Measurements from ENCODE around the gene AMACR.

The AMACR gene

DNA sequence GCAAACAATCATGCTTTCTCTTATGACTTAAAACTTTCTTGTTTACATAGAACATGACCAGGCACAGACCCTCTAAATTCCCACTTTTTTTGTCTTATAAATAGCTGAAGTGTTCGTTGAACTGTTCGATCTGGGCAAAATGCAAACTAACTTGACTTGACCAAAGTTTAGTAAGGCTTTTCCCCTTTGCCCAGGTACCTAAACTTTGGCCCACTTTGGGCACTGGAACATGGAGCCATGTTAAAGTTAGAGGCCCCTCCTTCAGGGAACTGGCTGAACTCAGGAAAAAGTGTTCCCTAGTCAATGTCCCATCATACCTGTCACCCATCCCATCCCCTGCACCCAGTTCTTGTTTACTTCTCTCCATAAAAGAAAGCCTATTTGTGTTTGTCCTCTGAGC, 9.4 kb upstream of the AMACR start:
- no peaks in the 10 kb centered on the region for H3K36me3 ChIP-seq
- TF ChIP-seq, protein P1, sequence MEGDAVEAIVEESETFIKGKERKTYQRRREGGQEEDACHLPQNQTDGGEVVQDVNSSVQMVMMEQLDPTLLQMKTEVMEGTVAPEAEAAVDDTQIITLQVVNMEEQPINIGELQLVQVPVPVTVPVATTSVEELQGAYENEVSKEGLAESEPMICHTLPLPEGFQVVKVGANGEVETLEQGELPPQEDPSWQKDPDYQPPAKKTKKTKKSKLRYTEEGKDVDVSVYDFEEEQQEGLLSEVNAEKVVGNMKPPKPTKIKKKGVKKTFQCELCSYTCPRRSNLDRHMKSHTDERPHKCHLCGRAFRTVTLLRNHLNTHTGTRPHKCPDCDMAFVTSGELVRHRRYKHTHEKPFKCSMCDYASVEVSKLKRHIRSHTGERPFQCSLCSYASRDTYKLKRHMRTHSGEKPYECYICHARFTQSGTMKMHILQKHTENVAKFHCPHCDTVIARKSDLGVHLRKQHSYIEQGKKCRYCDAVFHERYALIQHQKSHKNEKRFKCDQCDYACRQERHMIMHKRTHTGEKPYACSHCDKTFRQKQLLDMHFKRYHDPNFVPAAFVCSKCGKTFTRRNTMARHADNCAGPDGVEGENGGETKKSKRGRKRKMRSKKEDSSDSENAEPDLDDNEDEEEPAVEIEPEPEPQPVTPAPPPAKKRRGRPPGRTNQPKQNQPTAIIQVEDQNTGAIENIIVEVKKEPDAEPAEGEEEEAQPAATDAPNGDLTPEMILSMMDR (IDR thresholded peaks at IDR 0.05) = no peak
- no peaks in the 10 kb centered on the region for H3K9me3 ChIP-seq
- no peak overlapping the region for H3K27ac ChIP-seq
- no peak overlapping the region for H3K4me3 ChIP-seq (ENCODE audit: low read depth in 1 of 2, low read length in 1 of 2)
- H3K27me3 ChIP-seq = no peaks in the 10 kb centered on the region
- peaks cover 19% of the 10 kb centered on the region in 2 experiments for H3K4me1 ChIP-seq (ENCODE audit: control insufficient read depth in 1 of 2, insufficient read depth in 1 of 2, low read depth in 1 of 2, low read length in 1 of 2)

DNA sequence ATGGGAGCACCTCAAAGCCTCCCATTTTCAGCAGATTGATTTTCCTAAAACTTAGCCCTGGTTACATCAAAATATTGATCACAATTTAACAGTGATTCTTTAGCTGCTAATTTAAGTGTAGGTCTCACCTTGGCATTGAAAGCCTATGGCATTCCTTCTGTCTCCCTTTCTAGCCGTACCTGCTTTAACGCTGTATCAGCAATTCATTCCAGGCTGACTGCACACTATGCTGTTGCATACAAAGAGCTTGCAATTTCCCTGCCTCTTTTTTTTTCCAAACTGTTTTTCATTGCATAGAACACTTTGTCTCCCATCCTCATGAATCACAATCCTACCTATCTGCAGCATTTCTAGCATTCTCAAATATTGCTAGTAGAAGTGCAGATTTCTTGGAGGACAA, 8.9 kb upstream of the AMACR start:
- no peaks in the 10 kb centered on the region for H3K9me3 ChIP-seq
- no peaks in the 10 kb centered on the region for H3K36me3 ChIP-seq
- no peak overlapping the region for H3K4me3 ChIP-seq (ENCODE audit: low read depth in 1 of 2, low read length in 1 of 2)
- H3K27me3 ChIP-seq = no peaks in the 10 kb centered on the region
- TF ChIP-seq, protein P1 (IDR thresholded peaks at IDR 0.05) = no peak
- H3K27ac ChIP-seq = no peak overlapping the region
- peaks cover 13 to 14% of the 10 kb centered on the region in 2 experiments for H3K4me1 ChIP-seq (ENCODE audit: control insufficient read depth in 1 of 2, insufficient read depth in 1 of 2, low read depth in 1 of 2, low read length in 1 of 2)

DNA sequence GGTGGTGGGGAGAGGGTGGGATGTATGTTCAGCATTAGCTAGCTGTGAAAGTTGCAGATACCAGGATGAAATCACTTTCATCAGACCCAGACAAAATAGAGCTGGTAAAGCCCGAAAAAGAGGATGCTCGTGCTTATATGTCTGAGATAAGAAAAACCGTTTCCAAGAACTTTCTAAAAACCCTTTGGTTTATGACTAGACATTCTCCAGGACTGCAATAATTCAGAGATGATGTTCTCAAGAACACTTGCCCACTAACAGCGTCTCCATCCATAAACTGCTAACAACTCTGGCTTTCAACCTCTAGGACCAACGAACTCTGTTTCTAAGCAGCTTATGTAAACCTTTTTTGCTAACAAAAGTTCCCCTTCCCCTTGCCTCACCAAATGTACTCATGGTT, 8.4 kb upstream of the AMACR start:
- no peaks in the 10 kb centered on the region for H3K36me3 ChIP-seq
- no peaks in the 10 kb centered on the region for H3K9me3 ChIP-seq
- no peak overlapping the region for H3K4me3 ChIP-seq (ENCODE audit: low read depth in 1 of 2, low read length in 1 of 2)
- H3K27me3 ChIP-seq = no peaks in the 10 kb centered on the region
- no peak overlapping the region for H3K27ac ChIP-seq
- TF ChIP-seq, protein P1 (IDR thresholded peaks at IDR 0.05) = no peak
- H3K4me1 ChIP-seq (ENCODE audit: control insufficient read depth in 1 of 2, insufficient read depth in 1 of 2, low read depth in 1 of 2, low read length in 1 of 2) = peaks cover 8% of the 10 kb centered on the region in 2 experiments

DNA sequence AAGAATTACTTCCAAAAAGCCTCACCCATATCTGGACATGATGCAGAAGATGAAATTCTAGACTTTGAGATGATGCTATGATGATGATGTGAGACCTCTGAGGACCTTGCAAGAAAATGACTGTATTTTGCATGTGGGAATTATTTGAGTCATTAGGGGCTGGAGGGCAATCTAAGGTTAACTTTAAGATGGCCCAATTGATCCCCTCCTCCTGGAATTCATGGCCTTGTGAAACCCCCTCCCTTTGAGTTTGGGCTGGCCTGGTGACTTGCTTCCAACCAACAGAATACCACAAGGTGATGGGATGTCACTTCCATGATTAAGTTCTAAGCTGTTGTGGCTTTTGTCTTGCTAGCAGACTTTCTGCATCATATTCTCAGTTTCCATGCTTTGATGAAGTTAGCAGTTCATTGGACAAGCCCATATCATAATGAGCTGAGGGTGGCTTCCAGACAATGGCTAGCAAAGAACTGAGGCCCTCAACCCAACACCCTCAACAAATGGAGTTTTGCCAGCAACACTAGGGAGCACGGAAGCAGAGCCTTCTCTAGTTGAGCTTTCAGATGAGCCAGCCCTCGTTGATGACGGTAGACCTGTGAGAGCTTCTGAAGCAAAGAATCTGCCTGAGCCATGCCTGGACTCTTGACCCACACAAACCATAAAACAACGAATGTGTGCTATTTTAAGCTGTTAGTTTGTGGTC, 7.4 kb upstream of the AMACR start:
- H3K4me3 ChIP-seq (ENCODE audit: low read depth in 1 of 2, low read length in 1 of 2) = no peak overlapping the region
- H3K9me3 ChIP-seq = no peaks in the 10 kb centered on the region
- TF ChIP-seq, protein P1 (IDR thresholded peaks at IDR 0.05) = no peak

DNA sequence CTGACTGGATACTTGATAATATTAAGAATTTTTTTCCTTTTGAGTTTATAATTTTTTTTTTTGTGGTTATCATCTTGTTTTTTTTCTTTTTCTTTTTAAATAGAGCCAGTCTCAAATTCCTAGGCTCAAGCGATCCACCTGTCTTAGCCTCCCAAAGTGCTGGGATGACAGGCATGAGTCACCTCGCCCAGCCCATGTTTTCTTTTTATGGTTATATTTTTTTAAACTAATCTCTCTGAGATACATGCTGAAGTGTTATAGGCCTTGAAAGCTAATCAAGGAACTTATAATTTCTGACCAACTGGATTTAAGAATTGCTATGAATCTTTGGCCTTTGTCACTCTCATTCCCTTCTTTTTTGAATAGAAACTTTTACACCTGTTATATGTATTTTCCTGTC, 6.8 kb upstream of the AMACR start:
- Histone ChIP-seq H3K4me1 (ENCODE audit: control insufficient read depth in 1 of 2, insufficient read depth in 1 of 2, low read depth in 1 of 2, low read length in 1 of 2) (no peaks in the 10 kb centered on the region), H3K9me3 (no peaks in the 10 kb centered on the region), H3K36me3 (no peaks in the 10 kb centered on the region), H3K27ac (no peak overlapping the region), H3K27me3 (no peaks in the 10 kb centered on the region), H3K4me3 (ENCODE audit: low read depth in 1 of 2, low read length in 1 of 2) (no peak overlapping the region)
- TF ChIP-seq, protein P1 (IDR thresholded peaks at IDR 0.05) = no peak

More for the DNA sequence above, 7.4 kb upstream of the AMACR start:
- H3K36me3 ChIP-seq = no peaks in the 10 kb centered on the region
- H3K27ac ChIP-seq = no peak overlapping the region
- H3K27me3 ChIP-seq = no peaks in the 10 kb centered on the region
- no peaks in the 10 kb centered on the region for H3K4me1 ChIP-seq (ENCODE audit: control insufficient read depth in 1 of 2, insufficient read depth in 1 of 2, low read depth in 1 of 2, low read length in 1 of 2)
